Epithelial cell of proximal tubule (primary cell): ENCODE measurements around the gene GADD45B. TPM values are rescaled to one million over a fixed set of nuclear protein-coding genes. Genes with fewer than 3 reads are reported as not detected.
A peak's percentile ranks its signal among the peaks of the same experiment; 100 is the strongest.
"Not testable (repeated sequence)": the region's sequence is repeated elsewhere in the genome, so short reads cannot be mapped to it uniquely, and the experiment has no call there.

Experiments
- DNase-seq: peaks from one replicate; pipeline ENCODE4 v3.0.0-alpha.2; 2011; ENCODE audit warnings: low read depth
- H3K4me3 ChIP-seq: 2 replicates; pipeline ENCODE4 v1.5.1; 2011; ENCODE audit warnings: low read depth, mild to moderate bottlenecking, low read length
- total RNA-seq: library from RNA; depleted of rRNA; stranded (reverse); fragments of >200 nt; gene quantifications from 2 replicates; pipeline ENCODE4 v1.2.3, GENCODE V29; 2015
- TF ChIP-seq, protein P1 (sequence below): conservative IDR thresholded peaks from 2 replicates; pipeline ENCODE4 v1.5.1; 2012; ENCODE audit warnings: low read depth, mild to moderate bottlenecking, low read length

Gene GADD45B
- total RNA-seq, 1 donor from 2014 or later = 29.2 TPM

DNA sequence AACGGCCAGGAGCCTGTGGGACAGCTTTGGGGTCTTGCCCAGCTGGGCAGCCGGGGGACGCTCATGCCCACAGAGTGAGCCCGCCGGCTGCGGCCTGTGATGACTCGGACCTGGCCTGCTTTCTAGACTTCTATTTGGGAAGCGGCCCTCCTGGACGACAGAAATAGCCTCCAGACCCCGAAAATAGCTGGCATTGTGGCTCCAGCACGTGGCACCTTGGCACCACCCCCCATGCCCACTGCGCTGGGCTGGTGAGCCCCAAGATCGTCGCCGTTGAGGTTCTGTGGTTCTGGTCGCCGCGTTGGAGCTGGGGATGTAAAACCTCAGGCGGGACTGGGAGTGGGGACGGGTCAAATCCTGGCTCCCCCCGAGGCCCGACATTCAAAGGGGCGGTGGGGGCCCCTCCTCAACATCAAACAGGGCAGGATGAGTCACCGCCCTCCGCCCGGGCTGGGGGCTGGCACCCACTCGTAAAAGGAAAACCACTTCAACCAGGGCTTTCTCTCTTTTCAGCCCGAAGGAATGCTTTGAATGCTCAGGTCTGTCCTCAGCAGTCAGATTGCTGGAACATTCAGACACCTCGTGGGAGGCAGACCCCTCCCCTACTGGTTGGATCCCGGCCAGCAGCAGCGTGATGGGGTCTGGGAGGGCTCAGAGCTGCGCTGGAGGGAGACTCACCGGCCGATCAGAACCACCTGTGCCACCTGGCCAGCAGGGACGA is 42.1 kb downstream of the GADD45B start:
- no peak overlapping the region for H3K4me3 ChIP-seq
- TF ChIP-seq, protein P1, sequence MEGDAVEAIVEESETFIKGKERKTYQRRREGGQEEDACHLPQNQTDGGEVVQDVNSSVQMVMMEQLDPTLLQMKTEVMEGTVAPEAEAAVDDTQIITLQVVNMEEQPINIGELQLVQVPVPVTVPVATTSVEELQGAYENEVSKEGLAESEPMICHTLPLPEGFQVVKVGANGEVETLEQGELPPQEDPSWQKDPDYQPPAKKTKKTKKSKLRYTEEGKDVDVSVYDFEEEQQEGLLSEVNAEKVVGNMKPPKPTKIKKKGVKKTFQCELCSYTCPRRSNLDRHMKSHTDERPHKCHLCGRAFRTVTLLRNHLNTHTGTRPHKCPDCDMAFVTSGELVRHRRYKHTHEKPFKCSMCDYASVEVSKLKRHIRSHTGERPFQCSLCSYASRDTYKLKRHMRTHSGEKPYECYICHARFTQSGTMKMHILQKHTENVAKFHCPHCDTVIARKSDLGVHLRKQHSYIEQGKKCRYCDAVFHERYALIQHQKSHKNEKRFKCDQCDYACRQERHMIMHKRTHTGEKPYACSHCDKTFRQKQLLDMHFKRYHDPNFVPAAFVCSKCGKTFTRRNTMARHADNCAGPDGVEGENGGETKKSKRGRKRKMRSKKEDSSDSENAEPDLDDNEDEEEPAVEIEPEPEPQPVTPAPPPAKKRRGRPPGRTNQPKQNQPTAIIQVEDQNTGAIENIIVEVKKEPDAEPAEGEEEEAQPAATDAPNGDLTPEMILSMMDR = no peak
- no peak for DNase-seq

DNA sequence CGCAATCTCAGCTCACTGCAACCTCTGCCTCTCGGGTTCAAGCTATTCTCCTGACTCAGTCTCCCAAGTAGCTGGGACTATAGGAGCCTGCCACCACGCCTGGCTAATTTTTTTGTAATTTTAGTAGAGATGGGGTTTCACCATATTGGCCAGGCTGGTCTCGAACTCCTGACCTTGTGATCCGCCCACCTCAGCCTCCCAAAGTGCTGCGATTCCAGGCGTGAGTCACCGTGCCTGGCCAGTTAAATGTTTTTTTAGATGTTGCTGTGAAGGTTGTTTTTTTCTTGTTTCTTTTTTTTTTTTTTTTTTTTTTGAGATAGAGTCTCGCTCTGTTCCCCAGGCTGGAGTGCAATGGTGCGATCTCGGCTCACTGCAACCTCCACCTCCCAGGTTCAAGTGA is 42.9 kb downstream of the GADD45B start:
- not testable (repeated sequence) for DNase-seq, H3K4me3 ChIP-seq

DNA sequence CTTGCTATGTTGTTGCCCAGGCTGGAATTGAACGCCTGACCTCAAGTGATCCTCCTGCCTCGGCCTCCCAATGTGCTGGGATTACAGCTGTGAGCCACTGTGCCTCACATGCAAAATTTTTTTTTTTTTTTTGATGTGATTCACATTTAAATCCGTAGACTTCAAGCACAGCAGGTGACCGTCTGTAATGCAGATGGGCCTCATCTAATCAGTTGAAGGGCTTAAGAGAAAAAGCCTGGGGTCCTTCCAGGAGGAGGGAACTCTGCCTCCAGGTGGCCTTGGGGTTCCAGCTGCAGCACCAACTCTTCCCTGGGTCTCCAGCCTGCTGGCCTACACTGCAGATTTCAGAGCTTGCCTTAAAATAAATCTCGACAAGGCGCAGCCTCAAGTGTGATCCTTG is 43.6 kb downstream of the GADD45B start:
- TF ChIP-seq, protein P1 = no peak
- no peak overlapping the region for H3K4me3 ChIP-seq
- DNase-seq = no peak

DNA sequence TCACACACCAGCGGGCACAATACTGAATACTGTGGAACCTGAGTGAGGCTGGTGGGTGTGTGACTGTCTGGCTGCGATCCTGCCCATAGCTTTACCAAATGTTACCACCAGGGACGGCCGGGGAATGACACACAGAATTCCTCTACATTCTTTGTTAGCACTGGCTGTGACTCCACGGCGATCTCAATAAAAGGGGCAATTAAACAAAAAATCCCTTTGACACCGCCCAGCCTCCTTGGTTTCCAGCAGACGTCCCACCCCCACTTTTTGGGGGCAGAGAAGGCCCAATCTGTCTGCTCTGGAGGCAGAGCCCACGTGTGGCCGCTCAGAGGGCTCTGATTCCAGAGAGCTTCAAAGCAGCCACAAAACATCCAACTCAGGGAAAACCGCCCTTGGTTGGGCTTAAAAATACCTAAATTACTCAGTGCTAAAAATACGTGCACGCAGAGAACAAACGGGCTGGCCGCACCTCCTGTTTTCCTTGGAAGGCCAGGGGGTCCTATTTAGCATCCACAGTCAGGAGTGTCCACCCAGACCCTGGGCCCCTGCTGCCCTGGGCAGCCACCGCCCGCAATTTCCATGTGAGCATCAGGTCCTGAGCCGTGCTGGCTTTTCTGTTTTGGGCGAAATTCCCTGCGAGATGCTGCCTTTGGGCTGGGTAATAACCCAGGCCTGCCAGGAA is 47.8 kb downstream of the GADD45B start:
- H3K4me3 ChIP-seq = no peak overlapping the region
- DNase-seq = no peak
- TF ChIP-seq, protein P1 = no peak

GRCh38 chr19:2524361-2524839 is 48.5 kb downstream of the GADD45B start:
- H3K4me3 ChIP-seq = no peak overlapping the region
- DNase-seq = no peak
- TF ChIP-seq, protein P1 = no peak

GRCh38 chr19:2524840-2525723 is 49.2 kb downstream of the GADD45B start:
- TF ChIP-seq, protein P1 = no peak
- H3K4me3 ChIP-seq = peak overlapping the region; percentile 44
- DNase-seq = no peak

DNA sequence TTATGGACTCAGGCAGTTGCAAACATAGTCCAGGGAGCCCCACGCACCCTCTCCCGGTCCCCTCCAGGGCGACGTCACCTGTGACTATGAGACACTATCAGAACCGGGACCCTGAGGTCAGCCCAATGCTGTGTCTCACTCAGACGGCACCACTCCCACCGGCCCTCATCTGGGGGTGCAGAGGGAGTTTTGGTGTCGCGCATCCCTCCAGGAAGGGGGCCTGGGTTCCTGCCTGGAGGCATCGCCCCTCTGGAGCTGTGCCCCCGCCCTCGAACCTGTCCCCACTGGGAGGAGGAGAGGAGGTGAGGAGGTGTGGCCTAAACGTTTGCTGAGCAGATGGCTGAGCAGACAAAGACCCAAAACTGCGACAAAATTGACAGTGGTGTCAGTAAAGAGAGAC is 51.2 kb downstream of the GADD45B start:
- no peak for DNase-seq
- no peak overlapping the region for H3K4me3 ChIP-seq
- TF ChIP-seq, protein P1 = no peak
